Hematopoietic multipotent progenitor cell (in vitro differentiated cells): Measurements from ENCODE around the gene GATA1. TPM values are rescaled to one million over a fixed set of nuclear protein-coding genes. Genes with fewer than 3 reads are reported as not detected.
A peak's percentile ranks its signal among the peaks of the same experiment; 100 is the strongest.

Experiments
- DNase-seq, 3 donors: peaks; one replicate each; pipeline ENCODE4 v3.0.0-alpha.2; 2011 to 2015; ENCODE audit warnings: low read depth in 2 of 3, low spot score in 2 of 3
- total RNA-seq: library from RNA; depleted of rRNA; stranded (reverse); fragments of >200 nt; gene quantifications from one replicate; pipeline ENCODE4 v1.2.3, GENCODE V29; 2012

Gene GATA1
- total RNA-seq, 1 donor: 32.6 TPM

DNA sequence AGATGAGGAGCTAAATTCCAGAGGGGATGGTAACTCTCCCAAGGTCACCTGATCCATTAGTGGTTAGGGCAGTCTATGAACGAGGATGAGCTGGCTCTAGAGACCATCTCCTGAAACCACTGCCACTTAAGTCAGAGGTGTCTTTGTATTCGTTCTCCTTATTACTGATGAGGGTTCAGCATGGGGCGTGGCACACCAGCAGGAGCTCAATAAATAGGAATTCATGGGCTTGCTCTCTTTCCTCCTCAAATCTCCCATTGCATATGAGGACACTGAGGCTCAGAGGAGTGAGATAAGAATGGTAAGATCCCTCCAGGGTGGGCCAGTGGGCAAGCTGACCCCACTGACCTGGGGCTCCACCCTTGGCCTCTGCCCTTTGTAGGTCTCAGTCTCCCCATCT lies 1.7 kb upstream of the GATA1 start:
- DNase-seq: no peak

GRCh38 chrX:48785186-48785539 lies 1.2 kb upstream of the GATA1 start:
- no peak for DNase-seq

GRCh38 chrX:48785540-48786214 lies 713 bp upstream of the GATA1 start:
- DNase-seq: peak in 1 of 3 donors; percentile 6

- no peak for DNase-seq
Measured at GRCh38 chrX:48786825-48787504, 575 bp downstream of the GATA1 start.

- DNase-seq: no peak
Measured at GRCh38 chrX:48787505-48788443, 1.4 kb downstream of the GATA1 start.

GRCh38 chrX:48789366-48790220 lies 3.2 kb downstream of the GATA1 start:
- peak in 1 of 3 donors; percentile 44 for DNase-seq

DNA sequence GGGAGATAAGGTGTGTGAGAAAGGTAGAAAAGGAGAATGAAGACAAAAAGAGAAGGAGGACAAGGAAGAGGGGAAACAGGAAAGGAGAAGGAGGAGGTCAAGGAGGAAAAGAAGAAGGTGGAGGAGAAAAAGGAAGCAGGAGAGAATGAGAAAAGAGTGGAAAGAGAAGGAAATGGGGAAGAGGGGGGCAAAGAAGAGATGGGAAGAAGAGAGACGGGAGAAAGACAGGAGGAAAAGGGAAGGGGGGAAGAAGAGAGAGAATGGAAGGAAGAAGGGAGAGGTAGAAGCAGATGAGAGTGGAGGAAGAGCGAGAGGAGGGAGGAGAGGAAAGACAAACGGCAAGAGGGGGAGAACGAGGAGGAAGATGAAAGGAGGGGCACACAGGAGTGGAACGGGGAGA lies 4.1 kb downstream of the GATA1 start:
- no peak for DNase-seq

GRCh38 chrX:48791063-48791820 lies 4.9 kb downstream of the GATA1 start:
- no peak for DNase-seq

- DNase-seq: no peak
Measured at GRCh38 chrX:48792219-48792618, 5.8 kb downstream of the GATA1 start.

DNA sequence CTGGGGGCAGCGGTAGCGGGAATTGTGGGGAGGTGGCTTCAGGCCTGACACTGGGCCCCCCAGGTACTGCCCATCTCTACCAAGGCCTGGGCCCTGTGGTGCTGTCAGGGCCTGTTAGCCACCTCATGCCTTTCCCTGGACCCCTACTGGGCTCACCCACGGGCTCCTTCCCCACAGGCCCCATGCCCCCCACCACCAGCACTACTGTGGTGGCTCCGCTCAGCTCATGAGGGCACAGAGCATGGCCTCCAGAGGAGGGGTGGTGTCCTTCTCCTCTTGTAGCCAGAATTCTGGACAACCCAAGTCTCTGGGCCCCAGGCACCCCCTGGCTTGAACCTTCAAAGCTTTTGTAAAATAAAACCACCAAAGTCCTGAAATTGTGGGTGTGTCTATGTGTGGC lies 7.5 kb downstream of the GATA1 start:
- no peak for DNase-seq

DNA sequence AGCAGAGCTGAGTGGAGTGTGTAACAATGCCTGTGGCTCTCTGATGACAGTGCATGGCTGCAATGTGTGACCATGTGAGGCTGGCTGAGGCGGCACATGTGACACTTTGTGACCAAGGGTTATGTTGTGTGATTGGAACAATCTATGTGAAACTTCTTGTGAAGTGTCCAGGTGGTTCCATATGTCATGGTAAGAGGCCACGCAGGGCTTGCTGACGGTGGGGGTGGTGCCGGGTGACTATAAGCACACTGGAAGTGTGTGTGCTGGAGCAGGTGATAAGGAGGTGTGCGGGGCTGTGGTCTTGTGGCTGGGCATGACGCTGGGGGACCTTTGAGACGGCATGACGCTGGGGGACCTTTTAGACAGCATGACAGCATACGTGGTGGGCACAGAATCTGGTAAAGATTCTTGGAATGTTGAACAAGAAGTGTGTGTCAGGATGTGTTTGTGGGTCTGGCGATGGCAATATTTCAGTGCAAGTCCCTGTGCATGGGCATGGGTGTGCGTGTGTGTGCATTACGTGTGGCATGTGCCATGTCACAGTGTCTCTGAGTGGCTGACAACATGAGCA lies 8.0 kb downstream of the GATA1 start:
- DNase-seq: peak in 1 of 3 donors; percentile 24

- DNase-seq: no peak
Measured at GRCh38 chrX:48794911-48795515, 8.6 kb downstream of the GATA1 start.

DNA sequence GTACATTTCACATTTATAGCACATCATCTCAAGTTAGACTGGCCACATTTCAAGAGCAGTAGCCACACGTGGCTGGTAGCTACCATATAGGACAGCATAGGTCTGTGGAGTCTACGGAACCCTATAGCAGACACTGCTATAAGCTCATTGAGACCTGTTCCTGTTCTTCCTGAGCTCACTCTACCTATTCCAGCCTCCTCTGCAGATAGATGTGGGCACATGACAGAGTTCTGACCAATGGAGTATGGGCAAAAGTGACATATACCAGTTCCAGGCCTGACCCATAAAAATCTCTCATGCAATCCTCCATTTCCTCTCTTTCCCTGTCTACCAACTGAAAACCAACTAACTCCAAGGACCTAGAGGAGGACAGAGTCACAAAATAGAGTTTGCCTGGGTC lies 11.9 kb downstream of the GATA1 start:
- no peak for DNase-seq

GRCh38 chrX:48800574-48801279 lies 14.3 kb downstream of the GATA1 start:
- DNase-seq: peak in 2 of 3 donors; percentile 58 to 69

DNA sequence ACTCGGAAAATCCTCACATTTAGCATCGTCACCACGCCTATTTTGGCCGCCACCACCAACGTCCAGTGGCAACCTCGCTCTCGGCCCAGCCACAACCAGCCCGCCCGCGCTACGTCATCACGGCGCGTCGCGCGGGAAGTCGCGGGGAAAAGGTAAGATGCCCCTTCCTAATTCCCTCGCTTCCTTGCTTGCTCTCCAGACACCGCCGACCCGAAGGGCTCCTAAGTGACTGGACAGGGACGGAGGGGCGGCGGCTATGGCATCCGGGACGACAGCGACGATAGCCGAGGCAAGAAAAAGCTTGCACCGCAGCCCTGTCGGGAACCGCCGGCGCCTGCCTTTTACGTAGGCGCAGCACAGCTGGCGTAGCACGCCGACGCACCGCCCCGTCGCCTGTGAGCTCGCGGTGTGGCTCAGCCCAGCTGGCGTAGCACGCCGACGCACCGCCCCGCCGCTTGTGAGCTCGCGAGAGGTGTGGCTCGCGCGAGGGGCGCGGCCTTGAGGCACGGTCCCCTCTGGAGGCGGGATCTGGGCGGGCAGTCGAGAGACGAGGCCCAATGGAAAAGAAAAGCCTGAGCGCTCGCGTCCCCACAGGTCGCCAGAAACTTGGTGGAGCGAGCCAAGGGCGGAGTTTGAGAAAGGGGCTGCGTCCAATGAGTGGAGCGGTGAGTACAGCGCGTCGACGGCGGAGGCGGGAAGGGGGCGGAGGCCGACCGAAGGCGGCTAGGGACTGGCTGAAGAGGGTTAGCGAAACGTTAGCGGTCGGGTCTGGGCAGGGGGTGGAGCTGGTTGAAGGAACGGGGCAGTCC lies 15.1 kb downstream of the GATA1 start, which contains the start of gene HDAC6:
TSS of gene HDAC6 (plus strand) at position 788 of the 809 bp plus-strand sequence. CDS start 626 bp downstream, outside the sequence.
- peak; percentile 81 to 99 (median 98) for DNase-seq

- peak in 2 of 3 donors; percentile 76 to 86 for DNase-seq
Measured at GRCh38 chrX:48802089-48802904, 15.9 kb downstream of the GATA1 start.

DNA sequence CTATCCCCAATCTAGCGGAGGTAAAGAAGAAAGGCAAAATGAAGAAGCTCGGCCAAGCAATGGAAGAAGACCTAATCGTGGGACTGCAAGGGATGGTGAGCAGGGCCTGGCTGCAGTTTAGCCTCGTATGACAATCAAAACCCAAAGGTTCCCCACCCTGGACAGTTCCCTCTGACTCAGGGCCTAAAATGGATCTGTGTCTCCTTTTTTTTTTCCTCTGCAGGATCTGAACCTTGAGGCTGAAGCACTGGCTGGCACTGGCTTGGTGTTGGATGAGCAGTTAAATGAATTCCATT lies 16.5 kb downstream of the GATA1 start:
- DNase-seq: no peak
